T47D (cell line): ENCODE results near the gene ANXA6.

Experiments
- DNase-seq, 2 experiments: peaks; one replicate each; pipeline versions ENCODE4 v3.0.0 to v3.0.0-alpha.2; 2011 to 2012; ENCODE audit warnings: low read depth in 1 of 2, low spot score in 1 of 2
- JUND ChIP-seq: IDR thresholded peaks from 2 replicates; pipeline ENCODE4 v1.6.1; 2012; ENCODE audit warnings: low read depth
- in situ Hi-C: cut with HindIII; loops from 2 replicates; pipeline ENCODE4 v1.10.0; 2016; ENCODE audit warnings: low sequenced_read_pairs, low pct_unique_long_range_greater_than_20kb

Gene ANXA6

GRCh38 chr5:151140686-151141459, 16.7 kb downstream of the ANXA6 start:
- DNase-seq, result no peak
- in situ Hi-C loops, result no loop called here
- TF ChIP-seq JUND, result no peak

GRCh38 chr5:151139646-151140045, 17.9 kb downstream of the ANXA6 start:
- in situ Hi-C loops, result no loop called here
- TF ChIP-seq JUND, result no peak
- DNase-seq, result no peak

- no peak for DNase-seq
- TF ChIP-seq JUND, result no peak
- in situ Hi-C loops, result no loop called here
Observed at GRCh38 chr5:151139015-151139414, 18.6 kb downstream of the ANXA6 start.

GRCh38 chr5:151138114-151138513, 19.5 kb downstream of the ANXA6 start:
- DNase-seq, result no peak
- no peak for TF ChIP-seq JUND
- in situ Hi-C loops, result no loop called here

GRCh38 chr5:151137067-151137825, 20.3 kb downstream of the ANXA6 start:
- in situ Hi-C loops, result no loop called here
- DNase-seq, result no peak
- no peak for TF ChIP-seq JUND

- TF ChIP-seq JUND, result no peak
- in situ Hi-C loops, result no loop called here
- DNase-seq, result peak; percentile 72 to 92
Observed at GRCh38 chr5:151134228-151134627, 23.4 kb downstream of the ANXA6 start.

- no peak for TF ChIP-seq JUND
- in situ Hi-C loops, result no loop called here
- no peak for DNase-seq
Observed at GRCh38 chr5:151132963-151133362, 24.6 kb downstream of the ANXA6 start.

GRCh38 chr5:151130922-151131891, 26.4 kb downstream of the ANXA6 start:
- in situ Hi-C loops, result no loop called here
- peak; percentile 84 to 94 for DNase-seq
- peak; percentile 5; the same call in 1 of the 2 replicates for TF ChIP-seq JUND

- DNase-seq, result no peak
- in situ Hi-C loops, result no loop called here
- TF ChIP-seq JUND, result no peak
Observed at GRCh38 chr5:151130235-151130921, 27.2 kb downstream of the ANXA6 start.

GRCh38 chr5:151128817-151129216, 28.8 kb downstream of the ANXA6 start:
- DNase-seq, result no peak
- in situ Hi-C loops, result no loop called here

GRCh38 chr5:151127926-151128325, 29.7 kb downstream of the ANXA6 start:
- DNase-seq, result no peak
- TF ChIP-seq JUND, result no peak
- in situ Hi-C loops, result no loop called here

More at GRCh38 chr5:151128817-151129216, 28.8 kb downstream of the ANXA6 start:
- TF ChIP-seq JUND, result no peak

- in situ Hi-C loops, result no loop called here
- TF ChIP-seq JUND, result no peak
- peak; percentile 62 to 86 for DNase-seq
Observed at GRCh38 chr5:151126199-151126645, 31.4 kb downstream of the ANXA6 start.
